Measurements from ENCODE around the gene EPHA7. TPM values are rescaled to one million over a fixed set of nuclear protein-coding genes. Genes with fewer than 3 reads are reported as not detected.

EPHA7 gene
- polyA plus RNA-seq, 1 donor from 2014 or later = 17.4 TPM

GRCh38 chr6:93317592-93317991, 101.8 kb downstream of the EPHA7 start:
- no peak for TF ChIP-seq REST (IDR thresholded peaks at IDR 0.05; ENCODE audit: borderline replicate concordance)
- no peak for TF ChIP-seq POLR2AphosphoS5 (IDR thresholded peaks at IDR 0.05)
- TF ChIP-seq TAF1 (IDR thresholded peaks at IDR 0.05; ENCODE audit: low read depth) = no peak
- TF ChIP-seq CTCF (IDR thresholded peaks at IDR 0.05; ENCODE audit: poor library complexity, severe bottlenecking) = no peak
- no peak for TF ChIP-seq SMC3 (conservative IDR thresholded peaks at IDR 0.05; ENCODE audit: poor library complexity)
- no peak for TF ChIP-seq RAD21 (conservative IDR thresholded peaks at IDR 0.05)
- no peaks in the 10 kb centered on the region for H3F3A ChIP-seq (ENCODE audit: insufficient read depth, low read length, poor library complexity, severe bottlenecking)
- H3K36me3 ChIP-seq (ENCODE audit: insufficient read depth, low read length) = no peaks in the 10 kb centered on the region
- H2AFZ ChIP-seq (ENCODE audit: low read depth, low read length) = no peak overlapping the region
- H3K4me2 ChIP-seq (ENCODE audit: low read length) = no peak overlapping the region
- no peaks in the 10 kb centered on the region for H3K79me2 ChIP-seq (replicated peaks; ENCODE audit: insufficient read depth, low read length)
- H3K27me3 ChIP-seq (ENCODE audit: insufficient read depth, low read depth, low read length) = no peaks in the 10 kb centered on the region
- no peaks in the 10 kb centered on the region for H3K9me2 ChIP-seq (ENCODE audit: insufficient read depth, low read length)
- no peak overlapping the region for H3K4me3 ChIP-seq (ENCODE audit: low read length)
- no peak overlapping the region for H3K9ac ChIP-seq (ENCODE audit: low read length)
- no peak overlapping the region for H3K27ac ChIP-seq (ENCODE audit: low read length)
- no peaks in the 10 kb centered on the region for H4K20me1 ChIP-seq (ENCODE audit: insufficient read depth)
- H3K9me3 ChIP-seq (ENCODE audit: low read length) = no peaks in the 10 kb centered on the region

GRCh38 chr6:93307505-93308409, 111.6 kb downstream of the EPHA7 start:
- no peak for TF ChIP-seq RAD21 (conservative IDR thresholded peaks at IDR 0.05)
- no peak for TF ChIP-seq POLR2AphosphoS5 (IDR thresholded peaks at IDR 0.05)
- TF ChIP-seq EZH2 (IDR thresholded peaks at IDR 0.05; ENCODE audit: borderline replicate concordance, insufficient read depth, low read length, poor library complexity, severe bottlenecking) = no peak
- TF ChIP-seq MXI1 (conservative IDR thresholded peaks at IDR 0.05; ENCODE audit: poor library complexity, severe bottlenecking) = no peak
- TF ChIP-seq TAF1 (IDR thresholded peaks at IDR 0.05; ENCODE audit: low read depth) = no peak
- no peak for TF ChIP-seq EP300 (conservative IDR thresholded peaks at IDR 0.05; ENCODE audit: poor library complexity, severe bottlenecking)
- no peak for TF ChIP-seq REST (IDR thresholded peaks at IDR 0.05; ENCODE audit: borderline replicate concordance)
- no peak for TF ChIP-seq CTCF (IDR thresholded peaks at IDR 0.05; ENCODE audit: poor library complexity, severe bottlenecking)
- no peak for TF ChIP-seq SMC3 (conservative IDR thresholded peaks at IDR 0.05; ENCODE audit: poor library complexity)
- H3K27ac ChIP-seq (ENCODE audit: low read length) = no peak overlapping the region
- H3K4me3 ChIP-seq (ENCODE audit: low read length) = no peak overlapping the region
- H4K20me1 ChIP-seq (ENCODE audit: insufficient read depth) = no peaks in the 10 kb centered on the region
- H3K9ac ChIP-seq (ENCODE audit: low read length) = no peak overlapping the region
- H2AFZ ChIP-seq (ENCODE audit: low read depth, low read length) = no peak overlapping the region
- no peak overlapping the region for H3K4me2 ChIP-seq (ENCODE audit: low read length)
- H3K36me3 ChIP-seq (ENCODE audit: insufficient read depth, low read length) = no peaks in the 10 kb centered on the region
- no peaks in the 10 kb centered on the region for H3K9me2 ChIP-seq (ENCODE audit: insufficient read depth, low read length)
- H3K27me3 ChIP-seq (ENCODE audit: insufficient read depth, low read depth, low read length) = no peaks in the 10 kb centered on the region
- no peaks in the 10 kb centered on the region for H3F3A ChIP-seq (ENCODE audit: insufficient read depth, low read length, poor library complexity, severe bottlenecking)
- no peaks in the 10 kb centered on the region for H3K9me3 ChIP-seq (ENCODE audit: low read length)
- H3K79me2 ChIP-seq (replicated peaks; ENCODE audit: insufficient read depth, low read length) = no peaks in the 10 kb centered on the region

Data from neural cell (in vitro differentiated cells).